ENCODE results near the gene MAN2A1. TPM values are rescaled to one million over a fixed set of nuclear protein-coding genes. Genes with fewer than 3 reads are reported as not detected.

The MAN2A1 gene
- total and polyA plus RNA-seq, 12 donors, result 11.7 to 123 (median 83.2) TPM

GRCh38 chr5:109792613-109793012 is 102.9 kb downstream of the MAN2A1 start:
- 83 to 96% (median 87%) methylated on average over 1 of the region's 1 CpG for WGBS, 4 donors
- intact Hi-C loops (cut with DNase I), result no loop called here

GRCh38 chr5:109803854-109804253 is 114.1 kb downstream of the MAN2A1 start:
- DNase-seq, result no peak
- H3K27ac ChIP-seq, result no peak overlapping the region
- peaks cover 0 to 10% of the 10 kb centered on the region in 2 donors for H3K4me1 ChIP-seq (replicated peaks in 1 of 2)
- 95 to 98% (median 97%) methylated on average over 2 of the region's 2 CpGs for WGBS, 4 donors
- no peaks in the 10 kb centered on the region for H3K27me3 ChIP-seq
- H3K9me3 ChIP-seq (replicated peaks in 1 of 3), result no peaks in the 10 kb centered on the region
- no peak for TF ChIP-seq CTCF (IDR thresholded peaks at IDR 0.05)
- TF ChIP-seq POLR2A (IDR thresholded peaks at IDR 0.05), result no peak
- no peak overlapping the region for H3K4me3 ChIP-seq
- intact Hi-C loops (cut with DNase I), result no loop called here
- no peaks in the 10 kb centered on the region for H3K36me3 ChIP-seq (replicated peaks in 1 of 2)

More at GRCh38 chr5:109792613-109793012, 102.9 kb downstream of the MAN2A1 start:
- Histone ChIP-seq H3K4me3 (no peak overlapping the region), H3K9me3 (replicated peaks in 1 of 3) (no peaks in the 10 kb centered on the region), H3K4me1 (replicated peaks in 1 of 2) (no peaks in the 10 kb centered on the region), H3K27ac (no peak overlapping the region), H3K27me3 (no peaks in the 10 kb centered on the region), H3K36me3 (replicated peaks in 1 of 2) (peaks cover 0 to 7% of the 10 kb centered on the region in 2 donors)
- TF ChIP-seq POLR2A (IDR thresholded peaks at IDR 0.05) (no peak), CTCF (IDR thresholded peaks at IDR 0.05) (no peak)
- DNase-seq, result no peak

- WGBS, 4 donors, result 48 to 72% (median 57%) methylated on average over 3 of the region's 3 CpGs
- TF ChIP-seq CTCF (IDR thresholded peaks at IDR 0.05) (no peak), POLR2A (IDR thresholded peaks at IDR 0.05) (no peak)
- Histone ChIP-seq H3K27me3 (no peaks in the 10 kb centered on the region), H3K27ac (no peak overlapping the region), H3K4me3 (no peak overlapping the region), H3K4me1 (replicated peaks in 1 of 2) (peaks cover 0 to 10% of the 10 kb centered on the region in 2 donors), H3K36me3 (replicated peaks in 1 of 2) (no peaks in the 10 kb centered on the region), H3K9me3 (replicated peaks in 1 of 3) (peaks cover 0 to 4% (median 0%) of the 10 kb centered on the region in 3 donors)
- intact Hi-C loops (cut with DNase I), result no loop called here
- DNase-seq, result no peak
Measured at GRCh38 chr5:109805472-109805871, 115.7 kb downstream of the MAN2A1 start.

GRCh38 chr5:109805883-109806282 is 116.2 kb downstream of the MAN2A1 start:
- H3K4me1 ChIP-seq (replicated peaks in 1 of 2), result peaks cover 0 to 10% of the 10 kb centered on the region in 2 donors
- H3K27ac ChIP-seq, result peak overlapping the region in 1 of 5 donors; percentile 6
- peaks cover 0 to 4% (median 0%) of the 10 kb centered on the region in 3 donors for H3K9me3 ChIP-seq (replicated peaks in 1 of 3)
- no peak overlapping the region for H3K4me3 ChIP-seq
- intact Hi-C loops (cut with DNase I), result no loop called here
- no peak for DNase-seq
- 88 to 95% (median 91%) methylated on average over 2 to 3 of the region's 3 CpGs for WGBS, 4 donors
- TF ChIP-seq CTCF (IDR thresholded peaks at IDR 0.05) (no peak), POLR2A (IDR thresholded peaks at IDR 0.05) (no peak)
- H3K27me3 ChIP-seq, result no peaks in the 10 kb centered on the region
- H3K36me3 ChIP-seq (replicated peaks in 1 of 2), result no peaks in the 10 kb centered on the region

Measured in adrenal gland (tissue), 12 donors.